HG02870 (cell line): ENCODE results near the gene BCAP29.
A peak's percentile ranks its signal among the peaks of the same experiment; 100 is the strongest.

Experiments used
- ATAC-seq: cut with Tn5 transposase; IDR thresholded peaks from one replicate; pipeline ENCODE4 v1.9.1; 2021; ENCODE audit warnings: mild to moderate bottlenecking, moderate library complexity; ENCODE audit not compliant: unreplicated experiment

Gene BCAP29

DNA sequence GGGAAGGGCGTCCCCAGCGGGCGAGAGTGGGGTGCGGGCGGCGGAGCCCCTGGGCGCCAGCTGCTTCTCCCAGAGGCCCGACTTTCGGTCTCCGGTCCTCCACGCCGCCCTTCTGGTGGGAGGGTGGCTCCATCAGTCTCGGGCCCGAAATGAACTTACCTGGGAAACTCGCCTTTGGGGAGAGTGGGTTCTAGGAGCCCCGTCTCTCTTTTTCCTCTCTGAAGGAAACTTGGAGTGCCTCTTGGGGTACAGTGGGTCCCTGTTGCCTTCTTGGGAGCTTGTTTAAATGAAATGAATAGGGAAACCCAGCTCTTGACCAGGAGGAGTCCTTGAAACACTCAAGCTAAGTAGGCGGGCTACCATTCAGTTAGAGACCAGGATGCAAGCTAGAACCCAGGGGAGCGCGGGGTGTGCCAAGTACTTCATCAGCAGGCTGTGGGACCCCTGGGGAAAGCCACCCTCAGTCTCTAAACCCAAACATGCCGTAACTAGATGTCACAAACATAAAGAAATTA, 81.9 kb downstream of the BCAP29 start:
- ATAC-seq: peak; percentile 5

- ATAC-seq: no peak
Observed at GRCh38 chr7:107663196-107663595, 83.2 kb downstream of the BCAP29 start.

GRCh38 chr7:107666790-107667189, 86.7 kb downstream of the BCAP29 start:
- no peak for ATAC-seq

- no peak for ATAC-seq
Observed at GRCh38 chr7:107667341-107667740, 87.3 kb downstream of the BCAP29 start.

DNA sequence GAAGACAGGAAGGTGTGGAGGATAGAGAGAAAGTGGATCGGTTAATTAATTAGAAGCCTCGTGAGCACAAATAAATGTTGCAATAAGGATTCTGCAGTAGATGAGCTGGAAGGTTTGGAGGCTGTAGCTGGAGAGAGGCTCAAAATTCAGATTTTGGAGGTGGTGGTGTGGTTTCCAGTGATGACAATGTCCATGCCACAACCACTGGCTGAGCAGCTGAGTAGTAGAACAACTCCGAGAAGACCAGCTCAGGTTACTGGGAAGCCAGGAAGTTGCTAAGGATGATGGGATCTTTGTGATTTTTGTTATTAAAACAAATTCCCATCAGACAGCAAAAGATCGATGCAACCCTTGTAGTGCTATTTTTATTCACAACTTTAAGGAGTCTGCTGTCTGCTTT, 88.2 kb downstream of the BCAP29 start:
- ATAC-seq: no peak
